ENCODE measurements around the gene TSPAN9. TPM values are rescaled to one million over a fixed set of nuclear protein-coding genes. Genes with fewer than 3 reads are reported as not detected.
A peak's percentile ranks its signal among the peaks of the same experiment; 100 is the strongest.

TSPAN9 gene
- total RNA-seq, 1 donor from 2014 or later = 7.8 TPM

GRCh38 chr12:3204730-3205531 is 127.8 kb downstream of the TSPAN9 start:
- peaks cover 84% of the 10 kb centered on the region for H4K20me1 ChIP-seq (ENCODE audit: low read depth)
- Mint-ChIP-seq H3K27ac (no peak overlapping the region), H3K36me3 (no peaks in the 10 kb centered on the region), H3K4me1 (peaks cover 63% of the 10 kb centered on the region), H3K27me3 (ENCODE audit: insufficient read depth, low read depth) (peaks cover 32% of the 10 kb centered on the region), H3K9me3 (no peaks in the 10 kb centered on the region), H3K4me3 (no peak overlapping the region)
- no peak overlapping the region for H3K27ac ChIP-seq
- H3K4me3 ChIP-seq = no peak overlapping the region
- H3K4me2 ChIP-seq = no peak overlapping the region
- no peaks in the 10 kb centered on the region for H3K79me2 ChIP-seq (ENCODE audit: low read depth)
- DNase-seq (ENCODE audit: low spot score) = no peak
- TF ChIP-seq, protein P1, sequence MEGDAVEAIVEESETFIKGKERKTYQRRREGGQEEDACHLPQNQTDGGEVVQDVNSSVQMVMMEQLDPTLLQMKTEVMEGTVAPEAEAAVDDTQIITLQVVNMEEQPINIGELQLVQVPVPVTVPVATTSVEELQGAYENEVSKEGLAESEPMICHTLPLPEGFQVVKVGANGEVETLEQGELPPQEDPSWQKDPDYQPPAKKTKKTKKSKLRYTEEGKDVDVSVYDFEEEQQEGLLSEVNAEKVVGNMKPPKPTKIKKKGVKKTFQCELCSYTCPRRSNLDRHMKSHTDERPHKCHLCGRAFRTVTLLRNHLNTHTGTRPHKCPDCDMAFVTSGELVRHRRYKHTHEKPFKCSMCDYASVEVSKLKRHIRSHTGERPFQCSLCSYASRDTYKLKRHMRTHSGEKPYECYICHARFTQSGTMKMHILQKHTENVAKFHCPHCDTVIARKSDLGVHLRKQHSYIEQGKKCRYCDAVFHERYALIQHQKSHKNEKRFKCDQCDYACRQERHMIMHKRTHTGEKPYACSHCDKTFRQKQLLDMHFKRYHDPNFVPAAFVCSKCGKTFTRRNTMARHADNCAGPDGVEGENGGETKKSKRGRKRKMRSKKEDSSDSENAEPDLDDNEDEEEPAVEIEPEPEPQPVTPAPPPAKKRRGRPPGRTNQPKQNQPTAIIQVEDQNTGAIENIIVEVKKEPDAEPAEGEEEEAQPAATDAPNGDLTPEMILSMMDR (IDR thresholded peaks at IDR 0.05) = no peak
- TF ChIP-seq EZH2 (IDR thresholded peaks at IDR 0.05) (no peak), EZH2phosphoT487 (IDR thresholded peaks at IDR 0.05) (no peak)
- H3F3A ChIP-seq (ENCODE audit: low read depth) = peaks cover 39% of the 10 kb centered on the region
- H3K9ac ChIP-seq = no peak overlapping the region
- peaks cover 47% of the 10 kb centered on the region for H3K4me1 ChIP-seq
- no peak overlapping the region for H2AFZ ChIP-seq (replicated peaks)
- no peaks in the 10 kb centered on the region for H3K36me3 ChIP-seq
- H3K9me3 ChIP-seq (ENCODE audit: low read depth) = no peaks in the 10 kb centered on the region
- H3K27me3 ChIP-seq = peaks cover 37% of the 10 kb centered on the region

GRCh38 chr12:3205742-3206519 is 128.8 kb downstream of the TSPAN9 start:
- no peak overlapping the region for H3K27ac ChIP-seq
- Mint-ChIP-seq H3K9me3 (no peaks in the 10 kb centered on the region), H3K4me3 (peak overlapping the region; percentile 43), H3K27me3 (ENCODE audit: insufficient read depth, low read depth) (peaks cover 30% of the 10 kb centered on the region), H3K4me1 (peaks cover 61% of the 10 kb centered on the region), H3K36me3 (no peaks in the 10 kb centered on the region), H3K27ac (no peak overlapping the region)
- peaks cover 46% of the 10 kb centered on the region for H3K4me1 ChIP-seq
- no peaks in the 10 kb centered on the region for H3K9me3 ChIP-seq (ENCODE audit: low read depth)
- no peak overlapping the region for H3K4me3 ChIP-seq
- H3K27me3 ChIP-seq = peaks cover 27% of the 10 kb centered on the region
- no peaks in the 10 kb centered on the region for H3K79me2 ChIP-seq (ENCODE audit: low read depth)
- H4K20me1 ChIP-seq (ENCODE audit: low read depth) = peaks cover 76% of the 10 kb centered on the region
- no peak overlapping the region for H2AFZ ChIP-seq (replicated peaks)
- TF ChIP-seq EZH2 (IDR thresholded peaks at IDR 0.05) (no peak), EZH2phosphoT487 (IDR thresholded peaks at IDR 0.05) (no peak)
- TF ChIP-seq, protein P1 (IDR thresholded peaks at IDR 0.05) = no peak
- no peaks in the 10 kb centered on the region for H3K36me3 ChIP-seq
- H3F3A ChIP-seq (ENCODE audit: low read depth) = peaks cover 31% of the 10 kb centered on the region
- no peak for DNase-seq (ENCODE audit: low spot score)
- no peak overlapping the region for H3K9ac ChIP-seq
- H3K4me2 ChIP-seq = no peak overlapping the region

DNA sequence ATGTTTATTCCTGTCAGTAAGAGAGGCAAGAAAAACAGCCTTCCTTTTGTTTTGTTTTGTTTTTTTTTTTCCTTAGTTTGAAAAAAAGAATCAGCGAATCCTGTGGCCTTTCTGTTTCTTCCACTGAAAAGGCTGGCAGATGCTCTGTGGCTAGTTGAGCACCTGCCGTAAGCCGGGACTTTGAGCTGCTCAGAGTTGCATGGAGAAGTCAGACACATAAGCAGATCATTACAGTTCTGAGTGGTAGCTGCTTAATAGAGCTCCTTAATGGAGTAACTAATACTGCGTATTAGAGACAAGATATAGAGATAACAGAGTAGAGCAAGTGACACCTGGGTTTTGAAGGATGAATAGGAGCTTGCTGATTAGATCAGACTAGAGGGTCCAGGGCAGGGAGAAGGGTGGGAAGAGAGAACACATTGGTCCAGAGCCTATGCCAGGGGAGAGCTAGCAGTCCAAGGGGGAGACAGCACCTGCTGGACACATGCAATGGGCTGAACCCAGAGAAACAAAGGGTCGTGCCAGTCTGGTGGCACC is 129.4 kb downstream of the TSPAN9 start:
- no peak overlapping the region for H3K27ac Mint-ChIP-seq
- Histone ChIP-seq H3K4me1 (peaks cover 39% of the 10 kb centered on the region), H3K79me2 (ENCODE audit: low read depth) (no peaks in the 10 kb centered on the region), H4K20me1 (ENCODE audit: low read depth) (peaks cover 69% of the 10 kb centered on the region), H3K9ac (no peak overlapping the region), H3K4me2 (peak overlapping the region; percentile 63), H3K4me3 (no peak overlapping the region), H3K36me3 (no peaks in the 10 kb centered on the region), H3F3A (ENCODE audit: low read depth) (peaks cover 24% of the 10 kb centered on the region), H3K27ac (no peak overlapping the region), H2AFZ (replicated peaks) (no peak overlapping the region), H3K27me3 (peaks cover 20% of the 10 kb centered on the region), H3K9me3 (ENCODE audit: low read depth) (no peaks in the 10 kb centered on the region)
- no peaks in the 10 kb centered on the region for H3K36me3 Mint-ChIP-seq
- peaks cover 23% of the 10 kb centered on the region for H3K27me3 Mint-ChIP-seq (ENCODE audit: insufficient read depth, low read depth)
- H3K4me1 Mint-ChIP-seq = peaks cover 55% of the 10 kb centered on the region
- TF ChIP-seq EZH2 (IDR thresholded peaks at IDR 0.05) (no peak), EZH2phosphoT487 (IDR thresholded peaks at IDR 0.05) (no peak)
- TF ChIP-seq, protein P1 (IDR thresholded peaks at IDR 0.05) = no peak
- no peak for DNase-seq (ENCODE audit: low spot score)
- H3K4me3 Mint-ChIP-seq = peak overlapping the region; percentile 42
- H3K9me3 Mint-ChIP-seq = no peaks in the 10 kb centered on the region
